GM23338 (cell line): ENCODE measurements around the gene SPINK4. TPM values are rescaled to one million over a fixed set of nuclear protein-coding genes. Genes with fewer than 3 reads are reported as not detected.

Source experiments
- ATAC-seq: fragments of 200-7000 bp; cut with Tn5 transposase; 3 replicates; pipeline ENCODE4 v1.9.1; 2020
- DNase-seq: peaks from one replicate; pipeline ENCODE4 v3.0.0-alpha.2; 2015; ENCODE audit warnings: low spot score
- H2AFZ ChIP-seq: fragments of 200-600 bp; sonication (generic); 2 replicates; pipeline ENCODE4 v1.8.0; 2016; ENCODE audit warnings: antibody characterized with exemption, mild to moderate bottlenecking, moderate library complexity
- H3F3A ChIP-seq: fragments of 200-600 bp; sonication (generic); replicated peaks from 2 replicates; pipeline ENCODE4 v1.8.0; 2017; ENCODE audit warnings: antibody characterized with exemption, mixed run types, low read depth
- H3K27ac ChIP-seq: fragments of 200-600 bp; sonication (generic); 2 replicates; pipeline ENCODE4 v1.6.1; 2016; ENCODE audit warnings: low read depth
- H3K27me3 ChIP-seq: fragments of 200-600 bp; sonication (generic); 2 replicates; pipeline ENCODE4 v1.8.0; 2016; ENCODE audit warnings: mild to moderate bottlenecking, mixed run types, moderate library complexity; ENCODE audit not compliant: insufficient read depth
- H3K36me3 ChIP-seq: fragments of 200-600 bp; sonication (generic); 2 replicates; pipeline ENCODE4 v1.8.0; 2016; ENCODE audit warnings: mild to moderate bottlenecking; ENCODE audit not compliant: insufficient read depth
- H3K4me1 ChIP-seq: fragments of 200-600 bp; sonication (generic); 2 replicates; pipeline ENCODE4 v1.8.0; 2016; ENCODE audit warnings: mild to moderate bottlenecking, moderate library complexity; ENCODE audit not compliant: insufficient read depth
- H3K4me2 ChIP-seq: fragments of 200-600 bp; sonication (generic); 2 replicates; pipeline ENCODE4 v1.7.1; 2017; ENCODE audit warnings: mixed run types
- H3K4me3 ChIP-seq: fragments of 200-600 bp; sonication (generic); 2 replicates; pipeline ENCODE4 v1.6.1; 2016; ENCODE audit warnings: mixed run types
- H3K79me2 ChIP-seq: fragments of 200-600 bp; sonication (generic); replicated peaks from 2 replicates; pipeline ENCODE4 v1.8.0; 2017; ENCODE audit warnings: mild to moderate bottlenecking; ENCODE audit not compliant: insufficient read depth
- H3K9me2 ChIP-seq: fragments of 200-600 bp; sonication (generic); 2 replicates; pipeline ENCODE4 v1.8.0; 2017; ENCODE audit not compliant: insufficient read depth
- H4K20me1 ChIP-seq: fragments of 200-600 bp; sonication (generic); replicated peaks from 2 replicates; pipeline ENCODE4 v1.8.0; 2017; ENCODE audit warnings: mild to moderate bottlenecking; ENCODE audit not compliant: insufficient read depth
- H3K27ac Mint-ChIP-seq: 2 replicates; pipeline ENCODE4 v1.8.0; 2020; ENCODE audit warnings: inconsistent platforms, mild to moderate bottlenecking, moderate library complexity, mixed read lengths
- H3K27me3 Mint-ChIP-seq: 3 replicates; pipeline ENCODE4 v1.8.0; 2022; ENCODE audit warnings: low read depth, mild to moderate bottlenecking, moderate library complexity, mixed read lengths, inconsistent platforms; ENCODE audit not compliant: insufficient read depth, poor library complexity
- H3K36me3 Mint-ChIP-seq: 3 replicates; pipeline ENCODE4 v1.8.0; 2021; ENCODE audit warnings: low read depth, mild to moderate bottlenecking, inconsistent platforms, moderate library complexity, mixed read lengths
- H3K4me1 Mint-ChIP-seq: 3 replicates; pipeline ENCODE4 v1.8.0; 2020; ENCODE audit warnings: mild to moderate bottlenecking, inconsistent platforms, mixed read lengths
- H3K4me3 Mint-ChIP-seq: 3 replicates; pipeline ENCODE4 v1.8.0; 2021; ENCODE audit warnings: moderate library complexity, mild to moderate bottlenecking, inconsistent platforms, mixed read lengths
- H3K9me3 Mint-ChIP-seq: 3 replicates; pipeline ENCODE4 v1.8.0; 2020; ENCODE audit warnings: moderate library complexity, mild to moderate bottlenecking, inconsistent platforms, mixed read lengths
- CREB1 ChIP-seq: fragments of 250-450 bp; sonication (Bioruptor Pico); IDR thresholded peaks from 2 replicates; pipeline ENCODE4 v1.5.0; 2020; ENCODE audit warnings: low read depth, mild to moderate bottlenecking, moderate library complexity
- ETS1 ChIP-seq: IDR thresholded peaks from 2 replicates; pipeline ENCODE4 v1.6.1; 2016; ENCODE audit warnings: antibody characterized with exemption
- EZH2 ChIP-seq: fragments of 200-600 bp; sonication (generic); IDR thresholded peaks from one replicate; pipeline ENCODE4 v1.8.0; 2017; ENCODE audit warnings: antibody characterized with exemption, mild to moderate bottlenecking, low read depth; ENCODE audit not compliant: unreplicated experiment
- EZH2phosphoT487 ChIP-seq: fragments of 200-600 bp; sonication (generic); IDR thresholded peaks from one replicate; pipeline ENCODE4 v1.8.1; 2018; ENCODE audit warnings: antibody characterized with exemption; ENCODE audit not compliant: unreplicated experiment
- JUNB ChIP-seq: IDR thresholded peaks from one replicate; pipeline ENCODE4 v1.6.1; 2016; ENCODE audit warnings: antibody characterized with exemption; ENCODE audit not compliant: unreplicated experiment
- POLR2AphosphoS5 ChIP-seq: IDR thresholded peaks from 2 replicates; pipeline ENCODE4 v1.6.1; 2016; ENCODE audit warnings: antibody characterized with exemption, low read depth
- STAT1 ChIP-seq: IDR thresholded peaks from one replicate; pipeline ENCODE4 v1.6.1; 2016; ENCODE audit warnings: antibody characterized with exemption; ENCODE audit not compliant: unreplicated experiment
- ZNF331 ChIP-seq: fragments of 250-450 bp; sonication (Bioruptor Pico); IDR thresholded peaks from 2 replicates; pipeline ENCODE4 v1.5.0; 2020; ENCODE audit warnings: low read depth, mild to moderate bottlenecking, moderate library complexity
- polyA plus RNA-seq: library from polyadenylated mRNA; unstranded; fragments of >200 nt; fragmentation: Nextera tagmentation; extraction: Ambion mirVana; gene quantifications from 2 replicates; pipeline ENCODE4 v1.2.1, GENCODE V29; 2016
- total RNA-seq: library from RNA; depleted of rRNA; stranded (reverse); fragments of >200 nt; shearing (Covaris generic); gene quantifications from 2 replicates; pipeline ENCODE4 v1.2.3, GENCODE V29; 2014
- TF ChIP-seq, protein P1 (sequence below): fragments of 250-450 bp; sonication (Bioruptor Pico); IDR thresholded peaks from 2 replicates; pipeline ENCODE4 v1.5.0; 2020; ENCODE audit warnings: mild to moderate bottlenecking, moderate library complexity
- TF ChIP-seq, protein P2 (sequence below): IDR thresholded peaks from one replicate; pipeline ENCODE4 v1.6.1; 2018; ENCODE audit warnings: antibody characterized with exemption; ENCODE audit not compliant: unreplicated experiment

Gene SPINK4
- total and polyA plus RNA-seq, 2 experiments from 2014 or later: not detected

DNA sequence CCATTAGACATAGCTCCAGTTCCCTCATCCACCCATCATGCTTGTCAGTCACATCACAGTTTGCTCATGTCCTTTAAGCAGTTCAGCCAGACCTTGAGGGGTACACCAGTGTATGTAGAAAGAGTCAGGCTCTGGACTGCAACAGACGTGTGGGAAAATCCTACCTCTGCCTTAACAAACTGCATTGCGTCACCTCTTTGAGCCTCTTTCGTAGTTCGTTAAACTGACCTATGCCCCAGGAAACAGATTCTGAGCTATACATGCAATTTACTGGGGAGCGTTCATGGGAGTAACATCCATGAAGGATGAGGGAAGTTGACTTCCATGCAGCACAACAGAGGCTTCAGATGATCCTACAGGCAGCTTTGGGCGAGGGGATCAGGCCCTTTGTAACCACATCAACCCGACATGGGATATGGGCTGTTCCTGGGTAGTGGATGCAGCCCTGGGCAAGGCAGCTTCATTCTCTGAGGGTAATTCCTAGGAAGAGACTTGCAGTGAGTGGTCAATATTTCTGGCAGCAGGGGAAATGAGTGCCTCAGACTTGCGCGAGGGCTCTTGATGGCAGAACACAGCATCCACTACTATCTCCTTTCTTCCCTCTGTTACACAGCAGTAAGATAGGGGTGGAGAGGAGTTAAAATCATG lies 4.3 kb downstream of the SPINK4 start:
- Histone ChIP-seq H3F3A (no peaks in the 10 kb centered on the region), H3K9me2 (no peaks in the 10 kb centered on the region), H4K20me1 (no peaks in the 10 kb centered on the region), H3K27me3 (no peaks in the 10 kb centered on the region), H3K4me2 (no peak overlapping the region), H3K4me3 (no peak overlapping the region), H3K79me2 (no peaks in the 10 kb centered on the region), H3K4me1 (no peaks in the 10 kb centered on the region), H2AFZ (no peak overlapping the region), H3K27ac (no peak overlapping the region), H3K36me3 (no peaks in the 10 kb centered on the region)
- no peaks in the 10 kb centered on the region; the same call in 2 of the 3 replicates for H3K9me3 Mint-ChIP-seq
- H3K4me3 Mint-ChIP-seq: no peak overlapping the region
- peaks cover 5% of the 10 kb centered on the region for H3K27me3 Mint-ChIP-seq
- no peaks in the 10 kb centered on the region for H3K36me3 Mint-ChIP-seq
- no peaks in the 10 kb centered on the region for H3K4me1 Mint-ChIP-seq
- DNase-seq (no peak), ATAC-seq (no peak)
- TF ChIP-seq ZNF331 (no peak), ETS1 (no peak), STAT1 (no peak), EZH2 (no peak), EZH2phosphoT487 (no peak), JUNB (no peak), CREB1 (CRISPR knock-in tag) (no peak), POLR2AphosphoS5 (no peak)
- TF ChIP-seq, protein P1, sequence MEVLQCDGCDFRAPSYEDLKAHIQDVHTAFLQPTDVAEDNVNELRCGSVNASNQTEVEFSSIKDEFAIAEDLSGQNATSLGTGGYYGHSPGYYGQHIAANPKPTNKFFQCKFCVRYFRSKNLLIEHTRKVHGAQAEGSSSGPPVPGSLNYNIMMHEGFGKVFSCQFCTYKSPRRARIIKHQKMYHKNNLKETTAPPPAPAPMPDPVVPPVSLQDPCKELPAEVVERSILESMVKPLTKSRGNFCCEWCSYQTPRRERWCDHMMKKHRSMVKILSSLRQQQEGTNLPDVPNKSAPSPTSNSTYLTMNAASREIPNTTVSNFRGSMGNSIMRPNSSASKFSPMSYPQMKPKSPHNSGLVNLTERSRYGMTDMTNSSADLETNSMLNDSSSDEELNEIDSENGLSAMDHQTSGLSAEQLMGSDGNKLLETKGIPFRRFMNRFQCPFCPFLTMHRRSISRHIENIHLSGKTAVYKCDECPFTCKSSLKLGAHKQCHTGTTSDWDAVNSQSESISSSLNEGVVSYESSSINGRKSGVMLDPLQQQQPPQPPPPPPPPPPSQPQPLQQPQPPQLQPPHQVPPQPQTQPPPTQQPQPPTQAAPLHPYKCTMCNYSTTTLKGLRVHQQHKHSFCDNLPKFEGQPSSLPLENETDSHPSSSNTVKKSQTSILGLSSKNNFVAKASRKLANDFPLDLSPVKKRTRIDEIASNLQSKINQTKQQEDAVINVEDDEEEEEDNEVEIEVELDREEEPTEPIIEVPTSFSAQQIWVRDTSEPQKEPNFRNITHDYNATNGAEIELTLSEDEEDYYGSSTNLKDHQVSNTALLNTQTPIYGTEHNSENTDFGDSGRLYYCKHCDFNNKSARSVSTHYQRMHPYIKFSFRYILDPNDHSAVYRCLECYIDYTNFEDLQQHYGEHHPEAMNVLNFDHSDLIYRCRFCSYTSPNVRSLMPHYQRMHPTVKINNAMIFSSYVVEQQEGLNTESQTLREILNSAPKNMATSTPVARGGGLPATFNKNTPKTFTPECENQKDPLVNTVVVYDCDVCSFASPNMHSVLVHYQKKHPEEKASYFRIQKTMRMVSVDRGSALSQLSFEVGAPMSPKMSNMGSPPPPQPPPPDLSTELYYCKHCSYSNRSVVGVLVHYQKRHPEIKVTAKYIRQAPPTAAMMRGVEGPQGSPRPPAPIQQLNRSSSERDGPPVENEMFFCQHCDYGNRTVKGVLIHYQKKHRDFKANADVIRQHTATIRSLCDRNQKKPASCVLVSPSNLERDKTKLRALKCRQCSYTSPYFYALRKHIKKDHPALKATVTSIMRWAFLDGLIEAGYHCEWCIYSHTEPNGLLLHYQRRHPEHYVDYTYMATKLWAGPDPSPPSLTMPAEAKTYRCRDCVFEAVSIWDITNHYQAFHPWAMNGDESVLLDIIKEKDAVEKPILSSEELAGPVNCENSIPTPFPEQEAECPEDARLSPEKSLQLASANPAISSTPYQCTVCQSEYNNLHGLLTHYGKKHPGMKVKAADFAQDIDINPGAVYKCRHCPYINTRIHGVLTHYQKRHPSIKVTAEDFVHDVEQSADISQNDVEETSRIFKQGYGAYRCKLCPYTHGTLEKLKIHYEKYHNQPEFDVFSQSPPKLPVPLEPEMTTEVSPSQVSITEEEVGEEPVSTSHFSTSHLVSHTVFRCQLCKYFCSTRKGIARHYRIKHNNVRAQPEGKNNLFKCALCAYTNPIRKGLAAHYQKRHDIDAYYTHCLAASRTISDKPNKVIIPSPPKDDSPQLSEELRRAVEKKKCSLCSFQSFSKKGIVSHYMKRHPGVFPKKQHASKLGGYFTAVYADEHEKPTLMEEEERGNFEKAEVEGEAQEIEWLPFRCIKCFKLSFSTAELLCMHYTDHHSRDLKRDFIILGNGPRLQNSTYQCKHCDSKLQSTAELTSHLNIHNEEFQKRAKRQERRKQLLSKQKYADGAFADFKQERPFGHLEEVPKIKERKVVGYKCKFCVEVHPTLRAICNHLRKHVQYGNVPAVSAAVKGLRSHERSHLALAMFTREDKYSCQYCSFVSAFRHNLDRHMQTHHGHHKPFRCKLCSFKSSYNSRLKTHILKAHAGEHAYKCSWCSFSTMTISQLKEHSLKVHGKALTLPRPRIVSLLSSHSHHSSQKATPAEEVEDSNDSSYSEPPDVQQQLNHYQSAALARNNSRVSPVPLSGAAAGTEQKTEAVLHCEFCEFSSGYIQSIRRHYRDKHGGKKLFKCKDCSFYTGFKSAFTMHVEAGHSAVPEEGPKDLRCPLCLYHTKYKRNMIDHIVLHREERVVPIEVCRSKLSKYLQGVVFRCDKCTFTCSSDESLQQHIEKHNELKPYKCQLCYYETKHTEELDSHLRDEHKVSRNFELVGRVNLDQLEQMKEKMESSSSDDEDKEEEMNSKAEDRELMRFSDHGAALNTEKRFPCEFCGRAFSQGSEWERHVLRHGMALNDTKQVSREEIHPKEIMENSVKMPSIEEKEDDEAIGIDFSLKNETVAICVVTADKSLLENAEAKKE: no peak
- TF ChIP-seq, protein P2, sequence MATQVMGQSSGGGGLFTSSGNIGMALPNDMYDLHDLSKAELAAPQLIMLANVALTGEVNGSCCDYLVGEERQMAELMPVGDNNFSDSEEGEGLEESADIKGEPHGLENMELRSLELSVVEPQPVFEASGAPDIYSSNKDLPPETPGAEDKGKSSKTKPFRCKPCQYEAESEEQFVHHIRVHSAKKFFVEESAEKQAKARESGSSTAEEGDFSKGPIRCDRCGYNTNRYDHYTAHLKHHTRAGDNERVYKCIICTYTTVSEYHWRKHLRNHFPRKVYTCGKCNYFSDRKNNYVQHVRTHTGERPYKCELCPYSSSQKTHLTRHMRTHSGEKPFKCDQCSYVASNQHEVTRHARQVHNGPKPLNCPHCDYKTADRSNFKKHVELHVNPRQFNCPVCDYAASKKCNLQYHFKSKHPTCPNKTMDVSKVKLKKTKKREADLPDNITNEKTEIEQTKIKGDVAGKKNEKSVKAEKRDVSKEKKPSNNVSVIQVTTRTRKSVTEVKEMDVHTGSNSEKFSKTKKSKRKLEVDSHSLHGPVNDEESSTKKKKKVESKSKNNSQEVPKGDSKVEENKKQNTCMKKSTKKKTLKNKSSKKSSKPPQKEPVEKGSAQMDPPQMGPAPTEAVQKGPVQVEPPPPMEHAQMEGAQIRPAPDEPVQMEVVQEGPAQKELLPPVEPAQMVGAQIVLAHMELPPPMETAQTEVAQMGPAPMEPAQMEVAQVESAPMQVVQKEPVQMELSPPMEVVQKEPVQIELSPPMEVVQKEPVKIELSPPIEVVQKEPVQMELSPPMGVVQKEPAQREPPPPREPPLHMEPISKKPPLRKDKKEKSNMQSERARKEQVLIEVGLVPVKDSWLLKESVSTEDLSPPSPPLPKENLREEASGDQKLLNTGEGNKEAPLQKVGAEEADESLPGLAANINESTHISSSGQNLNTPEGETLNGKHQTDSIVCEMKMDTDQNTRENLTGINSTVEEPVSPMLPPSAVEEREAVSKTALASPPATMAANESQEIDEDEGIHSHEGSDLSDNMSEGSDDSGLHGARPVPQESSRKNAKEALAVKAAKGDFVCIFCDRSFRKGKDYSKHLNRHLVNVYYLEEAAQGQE: no peak
- H3K27ac Mint-ChIP-seq: no peak overlapping the region
